ENCODE measurements around the gene BCAS3. TPM values are rescaled to one million over a fixed set of nuclear protein-coding genes. Genes with fewer than 3 reads are reported as not detected.

Gene BCAS3
- total RNA-seq, 1 donor from 2014 or later, result 30.5 TPM

- H3K4me1 Mint-ChIP-seq, result peaks cover 68% of the 10 kb centered on the region
- H3K27me3 Mint-ChIP-seq (ENCODE audit: low read depth), result no peaks in the 10 kb centered on the region
- H3K9me3 Mint-ChIP-seq, result no peaks in the 10 kb centered on the region
- no peak for DNase-seq (ENCODE audit: low read depth, low spot score)
- TF ChIP-seq CTCF (conservative IDR thresholded peaks at IDR 0.05), result no peak
- no peak overlapping the region for H3K4me3 Mint-ChIP-seq
- H3K27ac Mint-ChIP-seq (ENCODE audit: unreplicated experiment), result no peak overlapping the region
- H3K36me3 Mint-ChIP-seq (ENCODE audit: low read depth), result no peaks in the 10 kb centered on the region
Observed at GRCh38 chr17:61200339-61200715, 522.7 kb downstream of the BCAS3 start.

- Mint-ChIP-seq H3K4me3 (no peak overlapping the region), H3K9me3 (no peaks in the 10 kb centered on the region)
- no peak for DNase-seq (ENCODE audit: low read depth, low spot score)
Observed at GRCh38 chr17:61201211-61201610, 523.6 kb downstream of the BCAS3 start.

GRCh38 chr17:61202564-61202963 lies 524.9 kb downstream of the BCAS3 start:
- Mint-ChIP-seq H3K27me3 (ENCODE audit: low read depth) (no peaks in the 10 kb centered on the region), H3K9me3 (no peaks in the 10 kb centered on the region)

More at GRCh38 chr17:61201211-61201610, 523.6 kb downstream of the BCAS3 start:
- no peak for TF ChIP-seq CTCF (conservative IDR thresholded peaks at IDR 0.05)
- H3K4me1 Mint-ChIP-seq, result peaks cover 68% of the 10 kb centered on the region
- peak overlapping the region; percentile 16 for H3K27ac Mint-ChIP-seq (ENCODE audit: unreplicated experiment)
- H3K27me3 Mint-ChIP-seq (ENCODE audit: low read depth), result no peaks in the 10 kb centered on the region
- no peaks in the 10 kb centered on the region for H3K36me3 Mint-ChIP-seq (ENCODE audit: low read depth)

GRCh38 chr17:61203671-61204131 lies 526.0 kb downstream of the BCAS3 start:
- Mint-ChIP-seq H3K36me3 (ENCODE audit: low read depth) (no peaks in the 10 kb centered on the region), H3K4me3 (no peak overlapping the region), H3K27ac (ENCODE audit: unreplicated experiment) (peak overlapping the region; percentile 27), H3K9me3 (no peaks in the 10 kb centered on the region), H3K27me3 (ENCODE audit: low read depth) (no peaks in the 10 kb centered on the region), H3K4me1 (peaks cover 65% of the 10 kb centered on the region)
- no peak for TF ChIP-seq CTCF (conservative IDR thresholded peaks at IDR 0.05)
- DNase-seq (ENCODE audit: low read depth, low spot score), result no peak

More at GRCh38 chr17:61202564-61202963, 524.9 kb downstream of the BCAS3 start:
- TF ChIP-seq CTCF (conservative IDR thresholded peaks at IDR 0.05), result no peak
- Mint-ChIP-seq H3K4me3 (no peak overlapping the region), H3K36me3 (ENCODE audit: low read depth) (no peaks in the 10 kb centered on the region), H3K27ac (ENCODE audit: unreplicated experiment) (no peak overlapping the region), H3K4me1 (peaks cover 56% of the 10 kb centered on the region)
- DNase-seq (ENCODE audit: low read depth, low spot score), result no peak

GRCh38 chr17:61204456-61204855 lies 526.8 kb downstream of the BCAS3 start:
- no peak for DNase-seq (ENCODE audit: low read depth, low spot score)
- Mint-ChIP-seq H3K36me3 (ENCODE audit: low read depth) (no peaks in the 10 kb centered on the region), H3K27ac (ENCODE audit: unreplicated experiment) (no peak overlapping the region), H3K9me3 (no peaks in the 10 kb centered on the region), H3K27me3 (ENCODE audit: low read depth) (no peaks in the 10 kb centered on the region), H3K4me3 (no peak overlapping the region), H3K4me1 (peaks cover 68% of the 10 kb centered on the region)
- no peak for TF ChIP-seq CTCF (conservative IDR thresholded peaks at IDR 0.05)

GRCh38 chr17:61205401-61205800 lies 527.8 kb downstream of the BCAS3 start:
- Mint-ChIP-seq H3K27ac (ENCODE audit: unreplicated experiment) (no peak overlapping the region), H3K4me1 (peaks cover 69% of the 10 kb centered on the region), H3K36me3 (ENCODE audit: low read depth) (no peaks in the 10 kb centered on the region), H3K4me3 (no peak overlapping the region), H3K27me3 (ENCODE audit: low read depth) (no peaks in the 10 kb centered on the region), H3K9me3 (no peaks in the 10 kb centered on the region)
- TF ChIP-seq CTCF (conservative IDR thresholded peaks at IDR 0.05), result no peak
- no peak for DNase-seq (ENCODE audit: low read depth, low spot score)
